ENCODE data around the gene NINJ2. TPM values are rescaled to one million over a fixed set of nuclear protein-coding genes. Genes with fewer than 3 reads are reported as not detected.

NINJ2 gene
- total and polyA plus RNA-seq, 10 of the 15 experiments (the other 5 are each of a cell fraction or from before 2014, with no cell fraction given) = 8.9 to 51.6 (median 21.3) TPM

GRCh38 chr12:642633-643474, 20.4 kb downstream of the NINJ2 start (continued):
- TF ChIP-seq EP300 (IDR thresholded peaks at IDR 0.05; ENCODE audit: borderline replicate concordance in 1 of 2, control insufficient read depth in 1 of 2, low read depth in 2 of 2, low read length in 2 of 2) = 0 out of 4 replicates have a peak, but pooled peaks of 1 of the 2 experiments have one; percentile 11
- TF ChIP-seq MEF2B (IDR thresholded peaks at IDR 0.05; ENCODE audit: partially characterized antibody, poor library complexity, severe bottlenecking) = no peak
- TF ChIP-seq STAT1 (conservative IDR thresholded peaks at IDR 0.05) = no peak
- peak; percentile 69 for TF ChIP-seq RUNX3 (IDR thresholded peaks at IDR 0.05; ENCODE audit: low read length)
- no peak; the same call in 1 of the 2 replicates for TF ChIP-seq YY1 (IDR thresholded peaks at IDR 0.05; ENCODE audit: low read depth, low read length)
- TF ChIP-seq ZNF217 (IDR thresholded peaks at IDR 0.05) = peak; percentile 37; the same call in 1 of the 2 replicates
- no peak for TF ChIP-seq NFXL1 (IDR thresholded peaks at IDR 0.05; ENCODE audit: borderline replicate concordance)
- TF ChIP-seq CEBPZ (IDR thresholded peaks at IDR 0.05; ENCODE audit: low read depth, low read length) = no peak
- TF ChIP-seq SMAD1 (IDR thresholded peaks at IDR 0.05; ENCODE audit: low read depth, partially characterized antibody) = no peak
- no peak for TF ChIP-seq HDAC6 (IDR thresholded peaks at IDR 0.05; ENCODE audit: unreplicated experiment)
- TF ChIP-seq EZH2 (IDR thresholded peaks at IDR 0.05; ENCODE audit: borderline replicate concordance, control insufficient read depth, low read depth, low read length) = no peak
- no peak for TF ChIP-seq ESRRA (IDR thresholded peaks at IDR 0.05; ENCODE audit: low read length)
- TF ChIP-seq CHD4 (IDR thresholded peaks at IDR 0.05) = no peak
- no peak for TF ChIP-seq NRF1 (conservative IDR thresholded peaks at IDR 0.05; ENCODE audit: low read depth, low read length)
- no peak for TF ChIP-seq SIX5 (IDR thresholded peaks at IDR 0.05; ENCODE audit: low read depth, low read length, severe bottlenecking)
- no peak for TF ChIP-seq WRNIP1 (IDR thresholded peaks at IDR 0.05; ENCODE audit: borderline replicate concordance, low read depth, low read length)
- TF ChIP-seq MAX (IDR thresholded peaks at IDR 0.05; ENCODE audit: low read depth, low read length) = peak; percentile 39
- 0 out of 2 replicates have a peak, but pooled peaks have one; percentile 29 for TF ChIP-seq ZSCAN29 (IDR thresholded peaks at IDR 0.05)
- TF ChIP-seq PBX3 (IDR thresholded peaks at IDR 0.05; ENCODE audit: insufficient replicate concordance, low read depth, low read length) = no peak
- no peak for TF ChIP-seq ZNF24 (IDR thresholded peaks at IDR 0.05)
- peak; percentile 67; the same call in 1 of the 2 replicates for TF ChIP-seq TBL1XR1 (IDR thresholded peaks at IDR 0.05; ENCODE audit: low read depth, low read length)
- TF ChIP-seq CBFB (IDR thresholded peaks at IDR 0.05; ENCODE audit: low read depth) = no peak

All from GM12878 (cell line).